OCI-LY1 (cell line): ENCODE results near the gene SPAG9.

Experiments used
- EZH2 ChIP-seq: fragments of 200-600 bp; sonication (generic), shearing (Covaris generic); IDR thresholded peaks from 2 replicates; pipeline ENCODE4 v1.8.0; 2017; ENCODE audit warnings: borderline replicate concordance, mixed run types, mild to moderate bottlenecking, antibody characterized with exemption, low read length, moderate library complexity, mixed read lengths
- TF ChIP-seq, protein P1 (sequence below): fragments of 200-600 bp; sonication (generic), shearing (Covaris generic); IDR thresholded peaks from 2 replicates; pipeline ENCODE4 v1.5.1; 2017; ENCODE audit warnings: mild to moderate bottlenecking, antibody characterized with exemption, low read length, moderate library complexity, mixed read lengths

DNA sequence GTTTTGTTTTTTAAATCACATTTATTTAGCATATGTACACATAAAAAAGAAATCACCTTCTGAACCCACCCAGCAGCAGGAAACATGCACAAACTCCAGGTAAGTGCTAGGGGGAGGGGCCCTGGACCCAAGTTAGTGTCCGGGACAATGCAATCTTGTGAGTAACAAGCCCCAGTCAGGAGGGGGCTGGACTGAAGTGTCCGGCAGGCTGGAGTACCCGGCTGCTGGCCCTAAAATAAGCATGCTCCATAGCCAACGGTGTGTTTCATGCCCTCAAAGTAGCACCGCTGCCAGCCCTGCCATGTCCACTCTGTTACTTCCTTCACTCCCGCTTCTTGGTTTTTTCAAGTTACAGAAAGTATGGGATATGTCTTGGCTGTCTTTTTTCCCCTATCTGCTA is 102.1 kb downstream of the SPAG9 start:
- no peak for TF ChIP-seq EZH2
- TF ChIP-seq, protein P1, sequence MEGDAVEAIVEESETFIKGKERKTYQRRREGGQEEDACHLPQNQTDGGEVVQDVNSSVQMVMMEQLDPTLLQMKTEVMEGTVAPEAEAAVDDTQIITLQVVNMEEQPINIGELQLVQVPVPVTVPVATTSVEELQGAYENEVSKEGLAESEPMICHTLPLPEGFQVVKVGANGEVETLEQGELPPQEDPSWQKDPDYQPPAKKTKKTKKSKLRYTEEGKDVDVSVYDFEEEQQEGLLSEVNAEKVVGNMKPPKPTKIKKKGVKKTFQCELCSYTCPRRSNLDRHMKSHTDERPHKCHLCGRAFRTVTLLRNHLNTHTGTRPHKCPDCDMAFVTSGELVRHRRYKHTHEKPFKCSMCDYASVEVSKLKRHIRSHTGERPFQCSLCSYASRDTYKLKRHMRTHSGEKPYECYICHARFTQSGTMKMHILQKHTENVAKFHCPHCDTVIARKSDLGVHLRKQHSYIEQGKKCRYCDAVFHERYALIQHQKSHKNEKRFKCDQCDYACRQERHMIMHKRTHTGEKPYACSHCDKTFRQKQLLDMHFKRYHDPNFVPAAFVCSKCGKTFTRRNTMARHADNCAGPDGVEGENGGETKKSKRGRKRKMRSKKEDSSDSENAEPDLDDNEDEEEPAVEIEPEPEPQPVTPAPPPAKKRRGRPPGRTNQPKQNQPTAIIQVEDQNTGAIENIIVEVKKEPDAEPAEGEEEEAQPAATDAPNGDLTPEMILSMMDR: no peak
